Frontal cortex (tissue), 4 donors: ENCODE results near the gene PCDHB2. TPM values are rescaled to one million over a fixed set of nuclear protein-coding genes. Genes with fewer than 3 reads are reported as not detected.
A peak's percentile ranks its signal among the peaks of the same experiment; 100 is the strongest.
"Not testable (repeated sequence)": the region's sequence is repeated elsewhere in the genome, so short reads cannot be mapped to it uniquely, and the experiment has no call there.

Experiments used
- DNase-seq, 2 donors: peaks; one replicate each; pipeline ENCODE4 v3.0.0; 2012; ENCODE audit warnings: low spot score in 2 of 2
- FAIRE-seq: peaks from 2 replicates; lab custom pipeline; 2012; peaks lifted over from hg19 to GRCh38; lab: Jason Lieb, UNC
- total RNA-seq: library from RNA; depleted of rRNA; stranded (reverse); fragments of >200 nt; gene quantifications from one replicate; pipeline ENCODE4 v1.2.3, GENCODE V29; 2014
- donor health status: control.
- donor health status: control.
- donor health status: control.

Gene PCDHB2
- 13.0 TPM for total RNA-seq

DNA sequence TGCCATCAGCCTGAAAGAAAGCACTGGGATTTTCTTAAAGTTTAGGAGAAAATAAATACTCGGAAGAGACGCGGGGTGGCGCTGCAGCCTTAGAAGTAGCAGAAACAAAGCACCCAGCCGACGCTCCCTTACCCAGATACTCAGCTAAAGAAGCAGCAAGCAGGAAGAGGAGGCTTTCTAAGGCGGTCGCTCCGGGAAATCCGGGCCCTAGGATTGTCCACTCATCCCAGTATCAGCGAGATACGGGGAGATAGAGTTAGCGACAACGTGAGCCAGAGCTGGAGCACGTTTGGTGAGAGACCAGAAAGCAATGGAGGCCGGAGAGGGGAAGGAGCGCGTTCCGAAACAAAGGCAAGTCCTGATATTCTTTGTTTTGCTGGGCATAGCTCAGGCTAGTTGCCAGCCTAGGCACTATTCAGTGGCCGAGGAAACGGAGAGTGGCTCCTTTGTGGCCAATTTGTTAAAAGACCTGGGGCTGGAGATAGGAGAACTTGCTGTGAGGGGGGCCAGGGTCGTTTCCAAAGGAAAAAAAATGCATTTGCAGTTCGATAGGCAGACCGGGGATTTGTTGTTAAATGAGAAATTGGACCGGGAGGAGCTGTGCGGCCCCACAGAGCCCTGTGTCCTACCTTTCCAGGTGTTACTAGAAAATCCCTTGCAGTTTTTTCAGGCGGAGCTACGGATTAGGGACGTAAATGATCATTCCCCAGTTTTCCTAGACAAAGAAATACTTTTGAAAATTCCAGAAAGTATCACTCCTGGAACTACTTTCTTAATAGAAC is at the start of gene PCDHB2:
Gene PCDHB2, plus strand, starts transcription at position 135 of the 782 bp plus-strand sequence. Its CDS starts 176 bp downstream, at position 311.
- no peak for DNase-seq

DNA sequence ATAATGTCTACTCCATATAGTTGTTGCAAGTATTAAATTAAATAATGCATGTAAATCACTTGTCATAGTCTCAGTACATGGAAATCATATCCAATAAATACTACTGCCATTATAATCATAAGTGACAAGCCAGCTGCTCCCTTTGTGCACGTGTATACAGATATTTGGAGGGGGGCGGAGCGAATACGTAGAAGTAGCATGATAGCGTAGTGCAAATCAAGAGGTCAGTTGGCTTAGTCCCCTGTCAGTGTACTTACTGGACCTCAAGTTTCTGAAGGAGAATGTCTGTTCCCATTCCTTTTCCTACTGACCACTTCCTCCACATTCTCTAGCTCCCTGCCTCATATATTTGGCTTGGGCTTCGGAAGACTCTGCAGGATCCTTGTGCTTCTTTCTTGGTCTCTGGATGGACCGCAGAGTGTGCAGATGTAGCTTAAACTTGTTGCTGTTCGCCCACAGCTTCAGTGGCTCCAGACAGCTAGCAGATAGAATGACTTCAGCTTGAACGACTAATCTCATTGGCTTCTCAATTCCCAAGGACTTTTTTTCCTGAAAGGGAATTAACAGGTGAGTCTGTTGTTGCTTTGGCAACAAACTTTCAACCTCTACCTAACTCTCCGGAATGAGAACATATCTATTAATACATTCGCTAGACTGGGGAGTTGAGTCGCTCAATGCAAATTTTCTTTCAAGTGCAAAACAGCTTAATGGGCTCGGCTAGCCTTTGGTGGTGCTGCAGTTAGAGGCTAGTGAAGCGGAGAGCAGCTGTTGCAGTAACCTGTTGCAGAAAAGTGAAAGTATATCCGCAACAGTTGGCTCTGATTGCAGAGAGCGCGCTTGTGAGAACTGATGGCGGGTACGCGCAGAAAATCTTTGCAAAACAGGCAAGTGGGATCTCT is 43.5 kb upstream of the PCDHB2 start, which contains the start of gene PCDHB1:
Gene PCDHB1, plus strand, starts transcription at position 753 of the 899 bp plus-strand sequence. Its CDS starts 97 bp downstream, at position 850.
- DNase-seq (no peak), FAIRE-seq (no peak)

More for the DNA sequence above, at the start of gene PCDHB2:
- FAIRE-seq, result no peak

DNA sequence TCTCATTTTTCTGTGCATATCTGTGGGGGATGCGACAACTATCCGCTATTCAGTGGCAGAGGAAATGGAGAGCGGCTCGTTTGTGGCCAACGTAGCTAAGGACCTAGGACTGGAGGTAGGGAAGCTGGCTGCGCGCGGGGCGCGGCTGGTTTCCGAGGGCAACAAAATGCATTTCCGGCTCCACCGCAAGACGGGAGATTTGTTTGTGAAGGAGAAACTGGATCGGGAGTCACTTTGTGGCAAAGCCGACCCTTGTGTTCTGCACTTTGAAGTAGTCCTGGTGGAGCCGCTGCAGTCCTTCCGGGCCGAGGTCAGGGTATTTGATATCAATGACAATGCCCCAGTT is 42.9 kb upstream of the PCDHB2 start:
- FAIRE-seq, result no peak
- DNase-seq, result no peak

DNA sequence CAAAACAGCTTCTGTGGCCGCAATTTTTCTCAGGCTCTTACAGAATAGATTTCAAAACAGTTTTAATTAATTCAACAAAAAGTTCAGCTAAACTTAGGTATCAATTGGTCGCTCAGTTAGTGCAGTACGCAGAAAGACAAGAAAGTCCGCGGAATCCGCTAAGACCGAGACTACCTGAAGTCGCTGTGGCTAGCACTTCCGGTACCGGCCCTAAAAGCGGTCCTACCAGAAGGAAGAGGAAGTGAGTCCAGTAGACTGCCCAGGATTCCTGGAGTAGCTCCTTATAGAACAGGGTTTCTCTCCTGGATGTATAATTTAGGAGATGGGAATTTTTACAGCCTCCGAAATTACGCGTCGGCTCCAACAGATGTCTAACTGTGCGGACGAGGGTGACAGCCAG is 16.6 kb upstream of the PCDHB2 start:
- no peak for FAIRE-seq
- no peak for DNase-seq

DNA sequence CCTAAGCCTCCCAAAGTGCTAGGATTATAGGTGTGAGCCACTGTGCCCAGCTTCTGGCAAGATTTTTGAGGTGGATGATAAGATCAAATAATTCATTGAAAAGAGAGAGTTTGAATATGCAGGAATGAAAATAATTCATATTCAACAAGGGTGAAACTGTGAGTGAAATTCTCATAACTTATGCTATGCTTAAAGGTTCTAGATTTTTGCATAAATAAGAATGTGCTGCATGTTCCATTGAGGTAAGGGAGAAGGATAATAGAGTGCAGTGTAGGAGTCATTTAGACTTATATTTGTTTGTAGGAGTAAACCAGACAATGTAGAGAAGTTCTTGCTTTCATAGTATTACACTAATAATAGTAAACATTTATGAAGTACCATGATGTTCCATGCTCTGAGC is 12.2 kb upstream of the PCDHB2 start:
- no peak for FAIRE-seq
- no peak for DNase-seq

DNA sequence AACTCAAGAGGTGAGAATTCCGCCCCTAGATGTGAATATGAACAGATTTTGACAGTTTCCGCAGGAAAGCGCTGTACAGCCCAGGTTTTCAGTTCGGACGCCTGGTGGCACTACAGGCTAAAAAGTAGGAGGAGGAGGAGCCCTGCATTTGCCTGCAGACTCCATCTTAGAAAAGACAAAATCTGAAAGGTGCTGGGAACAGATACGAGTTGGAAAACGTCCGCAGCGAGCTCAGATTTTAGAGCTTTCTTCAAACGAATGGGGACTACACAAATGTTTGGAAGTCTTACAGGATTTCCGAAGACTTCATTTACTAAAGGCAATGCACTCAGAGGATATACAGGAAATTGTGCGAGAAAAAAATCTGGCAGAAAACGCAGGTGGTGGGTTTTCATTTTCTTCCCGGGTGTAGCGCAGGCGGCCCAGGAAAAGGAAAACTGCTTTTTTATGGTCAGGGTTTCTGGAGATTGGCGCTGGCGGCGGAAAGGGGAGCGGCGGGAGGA is 9.9 kb upstream of the PCDHB2 start:
- DNase-seq (peak in 1 of 2 donors; percentile 15), FAIRE-seq (no peak)

DNA sequence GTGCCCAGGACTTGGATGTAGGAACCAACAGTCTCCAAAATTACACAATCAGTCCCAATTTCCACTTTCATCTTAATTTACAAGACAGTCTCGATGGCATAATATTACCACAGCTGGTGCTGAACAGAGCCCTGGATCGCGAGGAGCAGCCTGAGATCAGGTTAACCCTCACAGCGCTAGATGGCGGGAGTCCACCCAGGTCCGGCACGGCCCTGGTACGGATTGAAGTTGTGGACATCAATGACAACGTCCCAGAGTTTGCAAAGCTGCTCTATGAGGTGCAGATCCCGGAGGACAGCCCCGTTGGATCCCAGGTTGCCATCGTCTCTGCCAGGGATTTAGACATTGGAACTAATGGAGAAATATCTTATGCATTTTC is 837 bp downstream of the PCDHB2 start:
- FAIRE-seq (no peak), DNase-seq (no peak)

DNA sequence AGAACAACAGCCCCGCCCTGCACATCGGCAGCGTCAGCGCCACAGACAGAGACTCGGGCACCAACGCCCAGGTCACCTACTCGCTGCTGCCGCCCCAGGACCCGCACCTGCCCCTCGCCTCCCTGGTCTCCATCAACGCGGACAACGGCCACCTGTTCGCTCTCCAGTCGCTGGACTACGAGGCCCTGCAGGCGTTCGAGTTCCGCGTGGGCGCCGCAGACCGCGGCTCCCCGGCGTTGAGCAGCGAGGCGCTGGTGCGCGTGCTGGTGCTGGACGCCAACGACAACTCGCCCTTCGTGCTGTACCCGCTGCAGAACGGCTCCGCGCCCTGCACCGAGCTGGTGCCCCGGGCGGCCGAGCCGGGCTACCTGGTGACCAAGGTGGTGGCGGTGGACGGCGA is 1.8 kb downstream of the PCDHB2 start:
- DNase-seq, FAIRE-seq: not testable (repeated sequence)

DNA sequence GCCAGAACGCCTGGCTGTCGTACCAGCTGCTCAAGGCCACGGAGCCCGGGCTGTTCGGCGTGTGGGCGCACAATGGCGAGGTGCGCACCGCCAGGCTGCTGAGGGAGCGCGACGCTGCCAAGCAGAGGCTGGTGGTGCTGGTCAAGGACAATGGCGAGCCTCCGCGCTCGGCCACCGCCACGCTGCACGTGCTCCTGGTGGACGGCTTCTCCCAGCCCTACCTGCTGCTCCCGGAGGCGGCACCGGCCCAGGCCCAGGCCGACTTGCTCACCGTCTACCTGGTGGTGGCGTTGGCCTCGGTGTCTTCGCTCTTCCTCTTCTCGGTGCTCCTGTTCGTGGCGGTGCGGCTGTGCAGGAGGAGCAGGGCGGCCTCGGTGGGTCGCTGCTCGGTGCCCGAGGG is 2.2 kb downstream of the PCDHB2 start:
- not testable (repeated sequence) for DNase-seq, FAIRE-seq

DNA sequence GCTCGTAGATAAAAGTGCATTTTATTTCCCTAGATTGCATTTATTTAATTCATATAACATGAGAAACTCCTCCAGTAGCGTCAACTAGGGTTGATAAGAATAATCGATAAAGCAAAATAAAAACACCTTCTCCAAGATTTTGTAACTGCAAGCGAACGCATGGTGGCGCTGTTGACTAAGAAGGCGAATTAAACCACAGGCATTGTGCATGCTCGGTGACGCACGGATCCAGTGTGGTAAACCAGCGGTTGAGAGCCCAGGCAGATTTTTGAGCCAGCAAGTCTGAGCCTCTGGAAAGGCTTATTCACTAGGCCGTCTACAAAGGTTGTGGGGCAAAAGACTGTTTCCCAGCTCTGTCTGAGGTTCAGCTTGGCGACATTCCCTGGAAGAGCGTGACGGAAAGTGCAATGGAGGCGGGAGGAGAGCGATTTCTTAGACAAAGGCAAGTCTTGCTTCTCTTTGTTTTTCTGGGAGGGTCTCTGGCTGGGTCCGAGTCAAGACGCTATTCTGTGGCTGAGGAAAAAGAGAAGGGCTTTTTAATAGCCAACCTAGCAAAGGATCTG is 5.9 kb downstream of the PCDHB2 start, which contains the start of gene PCDHB3:
Gene PCDHB3, plus strand, starts transcription at position 231 of the 563 bp plus-strand sequence. Its CDS starts 177 bp downstream, at position 408.
- FAIRE-seq (no peak), DNase-seq (no peak)

DNA sequence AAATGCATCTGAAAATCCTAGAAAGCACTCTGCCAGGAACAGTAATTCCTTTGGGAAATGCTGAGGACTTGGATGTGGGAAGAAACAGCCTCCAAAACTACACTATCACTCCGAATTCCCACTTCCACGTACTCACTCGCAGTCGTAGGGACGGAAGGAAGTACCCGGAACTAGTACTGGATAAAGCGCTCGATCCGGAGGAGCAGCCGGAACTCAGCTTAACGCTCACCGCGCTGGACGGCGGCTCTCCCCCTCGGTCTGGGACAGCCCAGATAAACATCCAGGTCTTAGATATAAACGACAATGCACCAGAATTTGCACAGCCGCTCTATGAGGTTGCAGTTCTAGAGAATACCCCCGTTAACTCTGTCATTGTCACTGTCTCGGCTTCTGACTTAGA is 6.6 kb downstream of the PCDHB2 start:
- no peak for FAIRE-seq
- DNase-seq, result no peak

DNA sequence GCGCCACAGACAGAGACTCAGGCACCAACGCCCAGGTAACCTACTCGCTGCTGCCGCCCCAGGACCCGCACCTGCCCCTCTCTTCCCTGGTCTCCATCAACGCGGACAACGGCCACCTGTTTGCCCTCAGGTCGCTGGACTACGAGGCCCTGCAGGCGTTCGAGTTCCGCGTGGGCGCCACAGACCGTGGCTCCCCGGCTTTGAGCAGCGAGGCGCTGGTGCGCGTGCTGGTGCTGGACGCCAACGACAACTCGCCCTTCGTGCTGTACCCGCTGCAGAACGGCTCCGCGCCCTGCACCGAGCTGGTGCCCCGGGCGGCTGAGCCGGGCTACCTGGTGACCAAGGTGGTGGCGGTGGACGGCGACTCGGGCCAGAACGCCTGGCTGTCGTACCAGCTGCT is 7.7 kb downstream of the PCDHB2 start:
- DNase-seq, FAIRE-seq: not testable (repeated sequence)

DNA sequence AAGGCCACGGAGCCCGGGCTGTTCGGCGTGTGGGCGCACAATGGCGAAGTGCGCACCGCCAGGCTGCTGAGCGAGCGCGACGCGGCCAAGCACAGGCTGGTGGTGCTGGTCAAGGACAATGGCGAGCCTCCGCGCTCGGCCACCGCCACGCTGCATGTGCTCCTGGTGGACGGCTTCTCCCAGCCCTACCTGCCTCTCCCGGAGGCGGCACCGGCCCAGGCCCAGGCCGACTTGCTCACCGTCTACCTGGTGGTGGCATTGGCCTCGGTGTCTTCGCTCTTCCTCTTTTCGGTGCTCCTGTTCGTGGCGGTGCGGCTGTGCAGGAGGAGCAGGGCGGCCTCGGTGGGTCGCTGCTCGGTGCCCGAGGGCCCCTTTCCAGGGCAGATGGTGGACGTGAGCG is 8.1 kb downstream of the PCDHB2 start:
- not testable (repeated sequence) for FAIRE-seq, DNase-seq

DNA sequence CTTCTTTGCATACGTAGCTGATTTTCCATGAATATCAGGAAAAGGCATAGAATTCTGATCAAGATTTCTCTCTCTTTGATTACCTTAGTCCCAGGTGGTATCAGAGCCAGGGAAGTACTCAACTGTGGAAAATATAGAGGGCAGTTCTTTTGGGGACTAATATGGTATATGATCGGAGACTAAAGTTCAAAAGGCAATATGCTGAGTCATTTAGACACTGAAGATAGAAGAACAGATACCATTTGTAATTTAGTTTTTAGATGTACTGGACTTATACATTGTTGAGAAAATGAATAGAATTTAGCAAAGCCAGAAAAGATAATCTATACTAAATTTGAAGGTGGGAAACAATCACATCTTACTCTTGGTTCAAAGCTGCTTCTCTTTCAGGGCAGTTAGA is 10.9 kb downstream of the PCDHB2 start:
- no peak for DNase-seq
- FAIRE-seq, result no peak

DNA sequence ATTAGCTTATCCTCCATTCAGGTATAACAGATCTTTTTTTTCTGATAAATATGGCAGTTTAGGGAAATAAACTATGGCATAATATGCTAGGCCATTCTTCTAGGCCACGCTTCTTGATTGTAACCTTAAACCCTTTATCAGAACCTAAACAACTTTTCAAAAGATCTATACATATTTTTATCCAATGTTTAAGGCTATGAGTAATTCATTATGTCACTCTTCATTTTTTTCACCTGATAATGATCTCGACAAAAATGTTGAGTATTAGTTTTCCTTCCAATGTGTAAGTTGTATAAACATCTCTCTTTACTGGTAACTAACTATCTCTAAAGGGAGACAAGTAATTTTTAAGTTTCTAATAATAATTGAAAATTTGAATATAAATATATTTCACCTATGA is 24.8 kb downstream of the PCDHB2 start:
- DNase-seq, result no peak
- no peak for FAIRE-seq

DNA sequence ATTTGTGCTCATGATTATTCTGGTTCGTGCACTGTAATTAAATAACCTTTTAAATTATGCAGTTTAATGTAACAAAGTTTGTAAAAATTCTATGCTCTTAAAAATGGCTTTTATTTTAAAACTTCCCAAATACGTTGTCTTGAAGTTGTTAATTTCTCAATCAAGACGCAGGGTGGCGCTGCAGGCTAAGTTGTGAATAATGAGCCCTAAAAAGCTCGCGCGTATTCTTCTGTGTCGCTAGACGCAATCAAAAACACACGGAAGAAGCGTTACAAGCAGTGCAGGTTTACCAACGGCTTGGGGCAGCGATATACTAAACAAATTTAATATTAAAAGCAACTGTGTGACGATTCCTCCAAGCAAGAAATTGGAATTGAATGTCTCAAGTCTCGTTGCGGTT is 27.1 kb downstream of the PCDHB2 start, which contains the start of gene PCDHB4:
Gene PCDHB4, plus strand, starts transcription at position 256 of the 400 bp plus-strand sequence. CDS start 181 bp downstream, outside the sequence.
- DNase-seq (no peak), FAIRE-seq (no peak)

DNA sequence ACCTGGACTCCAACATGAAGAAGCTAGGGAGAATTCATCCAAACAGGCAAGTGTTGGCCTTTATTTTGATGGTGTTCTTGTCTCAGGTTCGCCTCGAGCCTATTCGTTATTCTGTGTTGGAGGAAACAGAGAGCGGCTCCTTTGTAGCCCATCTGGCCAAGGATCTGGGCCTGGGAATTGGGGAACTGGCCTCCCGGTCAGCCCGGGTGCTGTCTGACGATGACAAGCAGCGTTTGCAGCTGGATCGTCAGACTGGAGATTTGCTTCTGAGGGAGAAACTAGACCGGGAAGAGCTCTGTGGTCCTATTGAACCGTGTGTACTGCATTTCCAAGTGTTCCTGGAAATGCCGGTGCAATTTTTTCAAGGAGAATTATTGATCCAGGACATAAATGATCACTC is 27.6 kb downstream of the PCDHB2 start:
- FAIRE-seq (no peak), DNase-seq (no peak)

DNA sequence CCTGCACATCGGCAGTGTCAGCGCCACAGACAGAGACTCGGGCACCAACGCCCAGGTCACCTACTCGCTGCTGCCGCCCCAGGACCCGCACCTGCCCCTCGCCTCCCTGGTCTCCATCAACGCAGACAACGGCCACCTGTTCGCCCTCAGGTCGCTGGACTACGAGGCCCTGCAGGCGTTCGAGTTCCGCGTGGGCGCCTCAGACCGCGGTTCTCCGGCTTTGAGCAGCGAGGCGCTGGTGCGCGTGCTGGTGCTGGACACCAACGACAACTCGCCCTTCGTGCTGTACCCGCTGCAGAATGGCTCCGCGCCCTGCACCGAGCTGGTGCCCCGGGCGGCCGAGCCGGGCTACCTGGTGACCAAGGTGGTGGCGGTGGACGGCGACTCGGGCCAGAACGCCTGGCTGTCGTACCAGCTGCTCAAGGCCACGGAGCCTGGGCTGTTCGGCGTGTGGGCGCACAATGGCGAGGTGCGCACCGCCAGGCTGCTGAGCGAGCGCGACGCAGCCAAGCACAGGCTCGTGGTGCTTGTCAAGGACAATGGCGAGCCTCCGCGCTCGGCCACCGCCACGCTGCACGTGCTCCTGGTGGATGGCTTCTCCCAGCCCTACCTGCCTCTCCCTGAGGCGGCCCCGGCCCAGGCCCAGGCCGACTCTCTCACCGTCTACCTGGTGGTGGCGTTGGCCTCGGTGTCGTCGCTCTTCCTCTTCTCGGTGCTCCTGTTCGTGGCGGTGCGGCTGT is 29.2 kb downstream of the PCDHB2 start:
- DNase-seq, FAIRE-seq: not testable (repeated sequence)

DNA sequence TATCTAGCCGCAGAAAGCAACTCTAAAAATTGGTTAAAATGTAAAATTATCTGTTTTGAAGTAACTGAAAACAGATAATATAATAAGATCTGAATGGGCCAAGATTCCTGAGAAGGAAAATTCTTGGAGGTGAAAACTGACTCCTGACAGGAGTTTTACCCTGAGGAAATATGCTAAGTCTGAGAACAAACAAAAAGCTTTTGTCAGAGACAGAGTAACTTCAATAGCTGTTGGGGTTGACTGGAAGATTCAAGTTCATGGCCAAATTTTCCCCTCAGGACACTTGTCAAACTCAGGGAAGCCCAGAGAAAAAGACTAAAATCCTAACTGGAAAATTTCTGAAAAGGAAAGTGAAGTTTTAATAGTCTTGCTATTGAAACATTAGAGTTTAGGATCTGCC is 32.9 kb downstream of the PCDHB2 start:
- no peak for FAIRE-seq

More for the DNA sequence above, 32.9 kb downstream of the PCDHB2 start:
- no peak for DNase-seq
